OCI-LY3 (cell line): ENCODE results near the gene ZMYND11.
A peak's percentile ranks its signal among the peaks of the same experiment; 100 is the strongest.

Source experiments
- H2AFZ ChIP-seq: fragments of 200-600, 300-600 bp; shearing (Covaris generic); 2 replicates; pipeline ENCODE4 v1.6.0; 2014; ENCODE audit warnings: antibody characterized with exemption, low read depth, low read length
- H3K27ac ChIP-seq: fragments of 200-600, 300-600 bp; sonication (generic); 2 replicates; pipeline ENCODE4 v1.5.1; 2014; ENCODE audit warnings: mild to moderate bottlenecking, low read length, moderate library complexity, mixed read lengths
- H3K27me3 ChIP-seq: fragments of 200-600, 300-600 bp; sonication (generic); 2 replicates; pipeline ENCODE4 v1.6.1; 2014; ENCODE audit warnings: low read depth, low read length, mixed read lengths
- H3K36me3 ChIP-seq: fragments of 200-600, 300-600 bp; sonication (generic); replicated peaks from 2 replicates; pipeline ENCODE3; 2014; ENCODE audit warnings: low read depth, low read length, mixed read lengths
- H3K4me1 ChIP-seq: fragments of 300-600, 200-600 bp; sonication (generic); 2 replicates; pipeline ENCODE4 v1.6.1; 2014; ENCODE audit warnings: low read length, mixed read lengths
- H3K4me2 ChIP-seq: fragments of 200-600, 300-600 bp; sonication (generic); 2 replicates; pipeline ENCODE4 v1.6.1; 2014; ENCODE audit warnings: low read length, mixed read lengths
- H3K4me3 ChIP-seq: fragments of 300-600, 200-600 bp; sonication (generic); 2 replicates; pipeline ENCODE4 v1.5.1; 2014; ENCODE audit warnings: antibody characterized with exemption, mild to moderate bottlenecking, low read length, moderate library complexity
- H3K79me2 ChIP-seq: fragments of 300-600, 200-600 bp; shearing (Covaris generic); 2 replicates; pipeline ENCODE4 v1.6.1; 2014; ENCODE audit warnings: mild to moderate bottlenecking, low read length, mixed read lengths
- H3K9ac ChIP-seq: fragments of 300-600, 200-600 bp; shearing (Covaris generic); 2 replicates; pipeline ENCODE4 v1.6.0; 2014; ENCODE audit warnings: mild to moderate bottlenecking, low read length, moderate library complexity
- H3K9me3 ChIP-seq: fragments of 200-600, 300-600 bp; shearing (Covaris generic); 2 replicates; pipeline ENCODE4 v1.6.1; 2014; ENCODE audit warnings: low read length, mixed read lengths; ENCODE audit not compliant: insufficient read depth
- H4K20me1 ChIP-seq: fragments of 200-600, 300-600 bp; sonication (generic); 2 replicates; pipeline ENCODE4 v1.6.1; 2016; ENCODE audit warnings: low read length, mixed read lengths; ENCODE audit not compliant: insufficient read depth
- CTCF ChIP-seq: fragments of 200-600, 300-600 bp; sonication (generic); IDR thresholded peaks from 2 replicates; pipeline ENCODE4 v1.5.1; 2014; ENCODE audit warnings: antibody characterized with exemption, low read length, low read depth
- EZH2phosphoT487 ChIP-seq: fragments of 200-600 bp; shearing (Covaris generic); IDR thresholded peaks from 2 replicates; pipeline ENCODE4 v1.6.1; 2018; ENCODE audit warnings: antibody characterized with exemption, mixed run types, low read depth

ZMYND11 gene

GRCh38 chr10:201328-201771 is 66.1 kb downstream of the ZMYND11 start:
- Histone ChIP-seq H3K9me3 (no peaks in the 10 kb centered on the region), H3K79me2 (no peaks in the 10 kb centered on the region), H3K4me1 (0 out of 2 replicates have a peak, but pooled peaks cover 4% of the 10 kb centered on the region), H3K27ac (no peak overlapping the region), H3K4me3 (no peak overlapping the region), H3K36me3 (no peaks in the 10 kb centered on the region), H4K20me1 (no peaks in the 10 kb centered on the region), H3K4me2 (no peak overlapping the region), H3K27me3 (no peaks in the 10 kb centered on the region), H3K9ac (no peak overlapping the region), H2AFZ (no peak overlapping the region)
- no peak for TF ChIP-seq CTCF
- TF ChIP-seq EZH2phosphoT487, result no peak

- Histone ChIP-seq H3K9ac (no peak overlapping the region), H3K27me3 (no peaks in the 10 kb centered on the region), H3K4me3 (no peak overlapping the region), H3K4me2 (no peak overlapping the region), H3K9me3 (no peaks in the 10 kb centered on the region), H3K79me2 (no peaks in the 10 kb centered on the region), H2AFZ (no peak overlapping the region), H4K20me1 (no peaks in the 10 kb centered on the region), H3K36me3 (no peaks in the 10 kb centered on the region), H3K27ac (no peak overlapping the region), H3K4me1 (no peaks in the 10 kb centered on the region)
- TF ChIP-seq EZH2phosphoT487 (no peak), CTCF (no peak)
Observed at GRCh38 chr10:208616-209015, 73.4 kb downstream of the ZMYND11 start.

- H3K9me3 ChIP-seq, result no peaks in the 10 kb centered on the region
- TF ChIP-seq CTCF (peak; percentile 28), EZH2phosphoT487 (no peak)
- no peaks in the 10 kb centered on the region for H3K79me2 ChIP-seq
- no peaks in the 10 kb centered on the region for H3K36me3 ChIP-seq
- H3K4me1 ChIP-seq, result no peaks in the 10 kb centered on the region
- no peak overlapping the region for H3K9ac ChIP-seq
- H3K27ac ChIP-seq, result no peak overlapping the region
- H3K27me3 ChIP-seq, result no peaks in the 10 kb centered on the region
- H3K4me3 ChIP-seq, result no peak overlapping the region
- no peaks in the 10 kb centered on the region for H4K20me1 ChIP-seq
- H3K4me2 ChIP-seq, result no peak overlapping the region
- H2AFZ ChIP-seq, result no peak overlapping the region
Observed at GRCh38 chr10:209357-209756, 74.1 kb downstream of the ZMYND11 start.

GRCh38 chr10:210297-210696 is 75.0 kb downstream of the ZMYND11 start:
- Histone ChIP-seq H3K27ac (no peak overlapping the region), H4K20me1 (no peaks in the 10 kb centered on the region), H3K4me1 (no peaks in the 10 kb centered on the region), H3K36me3 (no peaks in the 10 kb centered on the region), H3K79me2 (no peaks in the 10 kb centered on the region), H2AFZ (no peak overlapping the region), H3K9ac (no peak overlapping the region), H3K27me3 (no peaks in the 10 kb centered on the region), H3K9me3 (no peaks in the 10 kb centered on the region), H3K4me2 (no peak overlapping the region), H3K4me3 (no peak overlapping the region)
- TF ChIP-seq EZH2phosphoT487 (no peak), CTCF (no peak)
